ENCODE measurements around the gene COL13A1. TPM values are rescaled to one million over a fixed set of nuclear protein-coding genes. Genes with fewer than 3 reads are reported as not detected.
A peak's percentile ranks its signal among the peaks of the same experiment; 100 is the strongest.

Gene COL13A1
- total RNA-seq, 4 donors from 2014 or later: 1.2 to 6.8 (median 3.9) TPM

- ATAC-seq: no peak
- WGBS, 2 donors (ENCODE audit: low coverage in 1 of 2): 93 to 96% methylated on average over 2 to 3 of the region's 5 CpGs
Observed at GRCh38 chr10:69883310-69884023, 81.8 kb downstream of the COL13A1 start.

DNA sequence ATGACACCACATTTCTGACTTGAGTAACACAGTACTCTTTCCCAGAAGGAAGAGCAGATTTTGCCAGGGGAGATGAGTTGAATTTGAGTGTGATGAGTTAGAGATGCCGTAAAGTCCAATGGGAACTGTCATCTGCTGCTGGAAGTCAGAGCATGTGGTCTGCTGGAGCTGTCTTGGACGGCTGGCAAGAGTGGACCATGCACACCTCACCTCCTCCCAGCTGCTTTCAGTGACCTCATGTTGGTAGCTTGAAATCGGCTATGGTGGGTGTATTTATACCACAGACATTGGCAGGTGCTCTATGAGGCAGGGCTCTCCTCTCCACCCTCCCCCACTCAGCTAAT lies 82.3 kb downstream of the COL13A1 start:
- peaks cover 18% of the 10 kb centered on the region for H3K27me3 ChIP-seq
- peaks cover 0 to 24% (median 0%) of the 10 kb centered on the region in 3 donors for H3K4me1 ChIP-seq
- no peak overlapping the region for H3K4me3 ChIP-seq
- no peak for ATAC-seq
- H3K36me3 ChIP-seq: no peaks in the 10 kb centered on the region
- no peak overlapping the region for H3K27ac ChIP-seq
- no peaks in the 10 kb centered on the region for H3K9me3 ChIP-seq
- WGBS, 2 donors (ENCODE audit: low coverage in 1 of 2): 83 to 100% methylated on average over 2 to 3 of the region's 3 CpGs
- TF ChIP-seq POLR2AphosphoS5 (IDR thresholded peaks at IDR 0.05): no peak
- no peak for TF ChIP-seq EP300 (IDR thresholded peaks at IDR 0.05)
- no peak for TF ChIP-seq POLR2A (IDR thresholded peaks at IDR 0.05)
- TF ChIP-seq CTCF (IDR thresholded peaks at IDR 0.05): no peak

More at GRCh38 chr10:69883310-69884023, 81.8 kb downstream of the COL13A1 start:
- Histone ChIP-seq H3K9me3 (no peaks in the 10 kb centered on the region), H3K4me1 (peaks cover 0 to 24% (median 0%) of the 10 kb centered on the region in 3 donors), H3K27ac (no peak overlapping the region), H3K4me3 (no peak overlapping the region), H3K36me3 (no peaks in the 10 kb centered on the region), H3K27me3 (peaks cover 18% of the 10 kb centered on the region)
- no peak for TF ChIP-seq EP300 (IDR thresholded peaks at IDR 0.05)

DNA sequence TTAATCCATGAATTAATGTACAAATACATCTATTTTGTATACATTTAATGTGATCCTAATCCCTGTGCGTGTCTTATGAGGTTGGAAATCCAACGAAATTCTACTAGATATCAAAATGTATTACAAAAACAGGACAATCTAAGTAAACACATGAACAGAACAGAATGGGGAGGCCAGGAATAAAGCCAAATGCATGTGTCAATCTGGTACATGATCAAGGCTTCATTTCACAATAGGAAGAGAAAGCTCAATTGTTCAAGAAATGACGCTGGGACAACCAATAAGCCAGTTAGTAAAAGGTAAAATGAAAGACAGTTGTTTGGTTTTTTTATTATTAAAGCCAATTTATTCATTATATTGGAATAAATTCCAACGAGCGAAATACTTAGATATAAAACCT lies 83.0 kb downstream of the COL13A1 start:
- Histone ChIP-seq H3K36me3 (no peaks in the 10 kb centered on the region), H3K27ac (no peak overlapping the region), H3K27me3 (peaks cover 18% of the 10 kb centered on the region), H3K9me3 (no peaks in the 10 kb centered on the region), H3K4me3 (no peak overlapping the region), H3K4me1 (peaks cover 0 to 21% (median 0%) of the 10 kb centered on the region in 3 donors)
- ATAC-seq: no peak
- WGBS, 2 donors (ENCODE audit: low coverage in 1 of 2): 87% methylated on average over 5 of the region's 5 CpGs
- TF ChIP-seq EP300 (IDR thresholded peaks at IDR 0.05): no peak
- no peak for TF ChIP-seq POLR2AphosphoS5 (IDR thresholded peaks at IDR 0.05)
- TF ChIP-seq POLR2A (IDR thresholded peaks at IDR 0.05): no peak
- TF ChIP-seq CTCF (IDR thresholded peaks at IDR 0.05): no peak

GRCh38 chr10:69885379-69886013 lies 83.8 kb downstream of the COL13A1 start:
- TF ChIP-seq POLR2AphosphoS5 (IDR thresholded peaks at IDR 0.05) (no peak), EP300 (IDR thresholded peaks at IDR 0.05) (no peak), CTCF (IDR thresholded peaks at IDR 0.05) (peak in 2 of 4 experiments; percentile 40 to 44), POLR2A (IDR thresholded peaks at IDR 0.05) (no peak)
- no peak for ATAC-seq
- WGBS, 2 donors (ENCODE audit: low coverage in 1 of 2): 40 to 58% methylated on average over 1 to 4 of the region's 8 CpGs
- H3K4me1 ChIP-seq: peaks cover 0 to 13% (median 0%) of the 10 kb centered on the region in 3 donors
- H3K4me3 ChIP-seq: no peak overlapping the region
- H3K27ac ChIP-seq: no peak overlapping the region
- no peaks in the 10 kb centered on the region for H3K36me3 ChIP-seq
- peaks cover 11% of the 10 kb centered on the region for H3K27me3 ChIP-seq
- H3K9me3 ChIP-seq: no peaks in the 10 kb centered on the region

GRCh38 chr10:69888882-69889584 lies 87.3 kb downstream of the COL13A1 start:
- Histone ChIP-seq H3K27me3 (no peaks in the 10 kb centered on the region), H3K27ac (no peak overlapping the region), H3K4me1 (peaks cover 0 to 10% (median 0%) of the 10 kb centered on the region in 3 donors), H3K9me3 (no peaks in the 10 kb centered on the region), H3K36me3 (no peaks in the 10 kb centered on the region), H3K4me3 (no peak overlapping the region)
- WGBS, 2 donors (ENCODE audit: low coverage in 1 of 2): 83% methylated on average over 8 of the region's 12 CpGs; no CpG with 5 or more reads in 1 of the 2 donors
- TF ChIP-seq CTCF (IDR thresholded peaks at IDR 0.05) (no peak), EP300 (IDR thresholded peaks at IDR 0.05) (no peak), POLR2AphosphoS5 (IDR thresholded peaks at IDR 0.05) (no peak), POLR2A (IDR thresholded peaks at IDR 0.05) (no peak)
- no peak for ATAC-seq
